HG03135 (cell line): Measurements from ENCODE around the gene KLHL40.

Experiments used
- ATAC-seq: cut with Tn5 transposase; IDR thresholded peaks from one replicate; pipeline ENCODE4 v1.9.1; 2021; ENCODE audit warnings: mild to moderate bottlenecking, moderate library complexity; ENCODE audit not compliant: unreplicated experiment

Gene KLHL40

DNA sequence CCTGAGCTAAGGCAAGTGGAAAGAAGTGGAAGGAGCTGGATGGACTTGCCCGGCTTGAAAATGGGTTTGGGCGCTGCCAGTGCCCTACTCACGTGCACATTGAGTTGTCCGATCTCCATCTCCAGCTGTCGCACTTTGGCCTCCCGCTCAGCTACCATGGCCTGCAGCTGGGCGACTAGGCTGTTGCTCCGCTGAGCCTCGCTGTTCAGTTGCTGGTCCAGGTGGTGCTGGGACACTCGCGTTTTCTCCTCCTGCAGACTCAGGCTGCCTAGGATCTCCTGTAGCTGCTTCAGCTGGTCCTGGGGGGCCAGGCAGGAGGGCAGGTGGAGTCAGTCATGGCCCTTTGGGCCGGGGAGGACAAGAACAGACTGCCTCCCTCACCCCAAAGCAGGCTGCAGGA is 50.3 kb downstream of the KLHL40 start:
- ATAC-seq: no peak

GRCh38 chr3:42736081-42736480 is 50.7 kb downstream of the KLHL40 start:
- no peak for ATAC-seq

DNA sequence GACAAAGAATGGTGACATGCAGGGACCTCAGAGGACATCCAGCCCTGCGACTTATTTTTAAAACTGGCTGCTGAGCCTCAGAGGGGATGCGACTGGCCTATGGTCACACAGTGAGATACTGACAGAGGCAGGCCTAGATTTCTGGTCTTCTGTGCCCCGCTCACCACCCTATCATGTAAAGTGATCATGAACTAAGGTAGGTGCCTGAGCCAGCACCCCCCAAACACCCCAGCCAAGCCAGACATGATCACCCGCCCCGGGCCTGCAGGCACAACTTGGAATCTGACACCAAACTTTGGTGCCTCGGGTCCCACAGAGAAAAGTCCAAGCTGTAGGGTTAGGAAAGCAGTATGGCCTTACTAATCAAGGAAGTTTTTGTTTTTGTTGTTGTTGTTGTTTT is 51.2 kb downstream of the KLHL40 start:
- ATAC-seq: no peak

DNA sequence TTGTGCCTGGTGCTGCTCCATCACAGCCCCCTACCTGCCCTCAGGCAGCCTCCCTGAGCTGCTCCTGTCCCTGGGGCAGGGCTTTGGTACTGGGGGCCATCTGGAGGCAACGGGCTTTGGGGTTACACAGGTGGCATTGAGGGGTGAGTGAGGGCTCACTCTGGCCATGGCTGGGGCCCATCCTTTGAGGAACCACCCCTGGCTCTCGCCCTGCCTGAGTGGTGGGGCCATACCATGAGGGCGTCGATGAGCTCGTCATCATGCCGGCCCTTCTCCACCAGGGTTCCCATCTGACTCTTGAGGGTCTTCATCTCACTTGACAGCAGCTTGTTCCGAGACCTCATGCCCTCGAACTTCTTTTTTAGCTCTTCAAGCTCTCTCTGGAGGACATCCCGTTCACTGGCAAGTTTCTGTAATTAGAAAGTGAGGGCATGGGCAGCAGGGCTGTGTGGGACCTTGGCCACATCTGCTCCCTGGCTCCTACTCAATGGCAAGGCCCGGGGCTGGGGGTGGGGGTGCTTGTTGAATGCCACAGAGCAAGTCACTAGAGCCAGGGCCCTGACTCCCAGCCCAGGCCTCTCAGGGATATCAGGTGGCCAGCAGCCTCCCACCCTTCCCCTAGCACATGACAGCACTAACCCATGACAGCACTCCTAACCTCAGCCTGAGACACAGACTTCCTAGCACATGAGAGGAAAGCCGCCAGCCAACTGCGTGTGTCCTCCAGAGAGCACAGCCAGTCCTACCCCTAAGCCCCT is 54.2 kb downstream of the KLHL40 start:
- no peak for ATAC-seq

- ATAC-seq: no peak
Measured at GRCh38 chr3:42741796-42742195, 56.5 kb downstream of the KLHL40 start.
